Fibroblast of the conjunctiva (primary cell): ENCODE results near the gene DOCK3.
"Not testable (repeated sequence)": the region's sequence is repeated elsewhere in the genome, so short reads cannot be mapped to it uniquely, and the experiment has no call there.

Experiments used
- DNase-seq: peaks from one replicate; pipeline ENCODE4 v3.0.0-alpha.2; 2010; ENCODE audit warnings: low read depth

The DOCK3 gene

DNA sequence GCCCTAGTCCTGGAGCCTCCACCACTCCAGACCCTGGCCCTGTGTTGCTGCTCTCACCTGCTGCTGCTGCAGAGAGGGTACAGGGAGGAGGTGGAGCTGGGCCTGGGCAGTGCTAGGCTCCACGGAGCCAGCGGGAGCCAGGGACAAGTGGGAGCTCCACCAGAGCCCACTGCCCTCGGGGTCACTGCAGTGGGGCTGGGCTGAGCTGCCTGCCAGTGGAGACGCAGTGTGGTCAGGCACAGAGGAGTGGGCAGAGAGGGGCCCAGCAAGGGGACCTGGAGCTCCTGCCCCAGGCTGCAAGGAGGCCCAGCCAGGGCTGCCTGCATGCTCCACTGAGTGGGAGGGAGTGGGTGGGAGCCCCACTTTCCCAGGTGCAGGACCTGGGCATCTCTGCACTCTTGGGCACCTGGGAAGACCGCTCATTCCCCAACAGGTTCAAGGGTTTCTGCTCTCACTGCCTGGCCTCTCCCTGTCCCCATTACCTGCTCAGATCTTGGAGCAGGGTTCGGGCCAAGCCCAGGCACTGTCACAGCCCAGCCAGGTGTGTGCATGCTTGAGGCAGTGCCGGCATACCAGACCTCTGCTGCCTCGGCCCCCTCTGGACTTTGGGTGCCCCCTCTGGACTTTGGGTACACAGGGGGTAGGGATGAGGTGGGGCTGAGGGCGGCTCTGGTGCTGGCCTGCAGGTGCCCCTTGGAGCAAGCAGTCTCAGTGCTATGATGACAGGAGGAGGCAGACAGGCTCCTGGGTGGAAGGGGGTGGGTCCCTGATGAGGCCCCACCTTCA lies 308.0 kb downstream of the DOCK3 start:
- no peak for DNase-seq

GRCh38 chr3:50983887-50984286 lies 309.2 kb downstream of the DOCK3 start:
- no peak for DNase-seq

DNA sequence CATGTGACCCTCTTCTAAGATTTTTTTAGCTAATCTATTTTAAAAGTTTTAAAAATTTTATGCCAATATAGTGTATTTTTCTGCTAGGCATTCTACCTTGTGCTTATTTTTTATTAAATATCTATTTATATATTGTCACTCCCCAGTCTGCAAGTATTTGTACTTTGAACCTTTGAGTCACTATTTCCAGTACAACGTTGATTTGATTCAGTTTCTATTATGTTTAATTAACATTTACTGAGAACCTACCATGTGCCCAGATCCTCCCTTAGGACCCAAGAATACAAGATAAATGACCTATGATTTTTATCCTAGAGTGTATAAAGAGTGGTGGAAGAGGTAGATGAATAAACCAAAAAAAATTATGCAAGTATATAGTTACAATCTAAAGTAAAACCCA lies 311.2 kb downstream of the DOCK3 start:
- no peak for DNase-seq

- DNase-seq = no peak
Measured at GRCh38 chr3:50986726-50987125, 312.0 kb downstream of the DOCK3 start.

DNA sequence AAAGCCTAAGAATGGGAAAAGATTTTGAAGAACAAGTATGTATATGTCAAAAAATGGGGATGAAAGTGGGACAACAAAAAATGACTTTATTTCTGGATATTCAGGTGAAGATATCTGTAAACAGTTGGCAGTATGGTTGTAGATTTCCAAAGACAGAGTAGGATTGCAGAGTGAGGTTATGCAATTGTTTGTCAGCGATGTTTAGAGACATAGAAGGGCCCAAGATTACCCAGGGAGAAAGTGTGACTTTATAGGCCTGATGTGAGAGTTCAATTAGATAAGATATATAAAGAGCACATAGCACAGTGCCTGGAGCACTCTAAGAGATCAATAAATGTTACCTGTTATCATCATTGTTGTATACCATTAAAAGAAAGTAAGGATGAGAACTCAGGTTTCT lies 319.8 kb downstream of the DOCK3 start:
- no peak for DNase-seq

- no peak for DNase-seq
Measured at GRCh38 chr3:50995085-50995824, 320.5 kb downstream of the DOCK3 start.

GRCh38 chr3:51002495-51002894 lies 327.8 kb downstream of the DOCK3 start:
- no peak for DNase-seq

DNA sequence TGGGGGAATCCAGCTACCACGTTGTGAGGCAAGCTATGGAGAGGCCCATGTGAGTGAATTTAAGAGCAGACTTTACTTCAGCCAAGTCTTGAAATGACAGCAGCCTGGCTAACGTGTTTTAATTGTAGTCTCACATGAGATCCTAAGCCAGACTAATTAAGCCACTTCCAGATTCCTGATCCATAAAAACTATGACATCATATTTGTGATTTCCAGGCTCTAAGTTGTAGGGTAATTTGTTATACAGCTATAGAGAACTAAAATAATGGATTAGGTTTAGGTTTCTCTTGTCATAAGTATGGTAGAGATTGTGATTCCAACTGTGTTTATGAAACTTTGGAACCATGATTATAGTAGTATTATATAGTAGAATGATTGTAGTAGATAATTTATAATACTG lies 329.5 kb downstream of the DOCK3 start:
- no peak for DNase-seq

DNA sequence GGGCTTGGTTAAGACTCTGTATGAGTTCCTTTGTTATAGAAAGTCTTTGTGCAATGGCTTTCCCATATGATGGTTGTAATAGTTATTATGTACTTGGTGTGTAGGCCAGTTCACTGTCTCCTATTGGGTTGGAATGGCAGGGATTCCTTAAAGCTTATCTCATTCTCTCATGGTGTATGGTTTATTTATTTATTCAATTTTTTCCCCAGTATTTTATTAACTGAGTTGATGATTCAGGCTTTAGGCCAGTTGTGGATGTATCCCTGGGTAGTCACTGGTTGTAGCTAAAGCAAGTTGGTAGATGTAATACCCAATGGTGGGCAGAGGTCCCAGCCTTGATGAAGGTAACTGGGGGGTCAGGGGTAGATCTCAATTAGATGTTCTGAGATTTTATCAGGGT lies 349.4 kb downstream of the DOCK3 start:
- no peak for DNase-seq

GRCh38 chr3:51024765-51025632 lies 350.3 kb downstream of the DOCK3 start:
- no peak for DNase-seq

DNA sequence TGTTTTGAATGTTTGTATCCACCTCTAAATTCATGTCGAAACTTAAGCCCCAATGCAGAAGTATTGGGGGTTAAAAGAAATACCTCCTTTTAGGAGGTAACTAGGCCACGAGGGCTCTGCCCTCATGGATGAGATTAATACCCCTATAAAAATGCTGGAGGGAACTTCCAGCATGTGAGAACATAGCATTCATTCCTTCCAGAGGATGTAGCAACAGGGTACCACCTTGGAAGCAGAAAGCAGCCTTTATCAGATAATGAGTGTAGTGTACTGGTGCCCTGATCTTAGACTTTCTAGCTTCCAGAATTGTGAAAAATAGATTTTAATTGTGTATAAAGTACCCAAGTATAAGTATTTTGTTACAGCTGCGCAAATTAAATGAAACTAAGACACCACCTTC lies 356.9 kb downstream of the DOCK3 start:
- no peak for DNase-seq

GRCh38 chr3:51035630-51036029 lies 360.9 kb downstream of the DOCK3 start:
- DNase-seq = no peak

DNA sequence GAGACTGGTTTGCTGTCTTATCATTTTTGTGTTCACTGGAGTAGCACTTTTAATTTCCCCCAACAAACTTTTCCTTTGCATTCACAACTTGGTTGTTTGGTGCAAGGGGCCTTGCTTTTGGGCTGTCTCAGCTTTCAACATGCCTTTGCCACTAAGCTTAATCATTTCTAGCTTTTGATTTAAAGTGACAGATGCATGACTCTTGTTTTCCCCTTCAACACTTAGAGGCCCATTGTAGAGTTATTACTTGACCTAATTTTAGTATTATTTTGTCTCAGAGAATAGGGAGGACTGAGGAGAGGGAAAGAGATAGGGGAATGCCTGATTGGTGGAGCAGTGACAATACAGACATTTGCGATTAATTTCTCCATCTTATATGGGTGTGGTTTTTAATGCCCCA lies 370.3 kb downstream of the DOCK3 start:
- no peak for DNase-seq

DNA sequence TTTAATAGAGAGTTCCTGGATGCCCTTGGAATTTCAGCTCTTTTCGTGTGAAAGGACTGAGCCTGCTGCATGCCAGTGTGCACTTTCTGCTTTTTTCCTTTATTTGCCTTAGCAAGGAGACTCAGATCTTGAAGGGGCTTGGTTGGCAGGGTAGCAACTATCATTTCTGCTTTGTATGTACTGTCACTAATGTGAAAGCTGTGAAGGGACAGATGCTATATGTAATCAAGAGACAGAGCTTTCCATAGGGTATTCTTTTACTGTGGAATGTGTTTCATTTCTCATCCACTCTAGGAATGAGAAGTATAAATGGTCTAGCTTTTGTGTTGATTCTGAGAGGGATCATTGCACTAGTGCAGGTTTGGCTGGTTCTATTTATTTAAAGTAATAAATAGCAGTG lies 377.8 kb downstream of the DOCK3 start:
- DNase-seq = no peak

- no peak for DNase-seq
Measured at GRCh38 chr3:51057121-51057520, 382.4 kb downstream of the DOCK3 start.

- DNase-seq = no peak
Measured at GRCh38 chr3:51063053-51063452, 388.3 kb downstream of the DOCK3 start.

- no peak for DNase-seq
Measured at GRCh38 chr3:51075221-51075775, 400.6 kb downstream of the DOCK3 start.

GRCh38 chr3:51082363-51082762 lies 407.6 kb downstream of the DOCK3 start:
- DNase-seq = no peak

- DNase-seq = no peak
Measured at GRCh38 chr3:51083490-51083889, 408.8 kb downstream of the DOCK3 start.

- DNase-seq = not testable (repeated sequence)
Measured at GRCh38 chr3:51092141-51092540, 417.4 kb downstream of the DOCK3 start.

- DNase-seq = not testable (repeated sequence)
Measured at GRCh38 chr3:51094838-51095237, 420.1 kb downstream of the DOCK3 start.

- DNase-seq = peak; percentile 22
Measured at GRCh38 chr3:51099794-51100535, 425.2 kb downstream of the DOCK3 start.
